Activated CD8-positive, alpha-beta T cell treated with anti-CD3 and anti-CD28 coated beads for 36 hours (primary cell): ENCODE data around the gene IL17REL. TPM values are rescaled to one million over a fixed set of nuclear protein-coding genes. Genes with fewer than 3 reads are reported as not detected.

Experiments used
- ATAC-seq: fragments of 200-7000 bp; cut with Tn5 transposase; one replicate; pipeline ENCODE4 v1.10.0; 2021; ENCODE audit warnings: mild to moderate bottlenecking, moderate library complexity
- CTCF ChIA-PET: fragments of 350-600 bp; sonication (Branson Sonifier 250); formaldehyde crosslinking; loops from one replicate; lab custom pipeline; 2021; ENCODE audit warnings: antibody characterized with exemption; lab: Charles Lee
- POLR2A ChIA-PET: fragments of 350-600 bp; sonication (Branson Sonifier 250); formaldehyde crosslinking; loops from one replicate; lab custom pipeline; 2021; ENCODE audit warnings: antibody characterized with exemption; lab: Charles Lee
- DNase-seq: peaks from one replicate; pipeline ENCODE4 v3.0.0-alpha.2; 2020
- H3K27ac Mint-ChIP-seq: one replicate; pipeline ENCODE4 v1.8.0; 2021; ENCODE audit warnings: mild to moderate bottlenecking, mixed read lengths
- H3K27me3 Mint-ChIP-seq: one replicate; pipeline ENCODE4 v1.8.0; 2021; ENCODE audit warnings: mixed read lengths
- H3K36me3 Mint-ChIP-seq: one replicate; pipeline ENCODE4 v1.8.0; 2021; ENCODE audit warnings: low read depth, mixed read lengths
- H3K4me1 Mint-ChIP-seq: one replicate; pipeline ENCODE4 v1.8.0; 2021; ENCODE audit warnings: low read depth, mixed read lengths
- H3K4me3 Mint-ChIP-seq: one replicate; pipeline ENCODE4 v1.8.0; 2021; ENCODE audit warnings: mild to moderate bottlenecking, moderate library complexity, mixed read lengths
- H3K9me3 Mint-ChIP-seq: one replicate; pipeline ENCODE4 v1.8.0; 2021; ENCODE audit warnings: mixed read lengths
- CTCF ChIP-seq: fragments of 200-600 bp; IDR thresholded peaks from one replicate; pipeline ENCODE4 v1.8.0; 2022; ENCODE audit warnings: antibody characterized with exemption, mild to moderate bottlenecking
- intact Hi-C: fragments of 100-400 bp; cut with micrococcal nuclease; formaldehyde crosslinking; loops from one replicate; pipeline ENCODE4 v1.10.0; 2022
- total RNA-seq, 2 experiments: library from RNA; stranded (reverse); gene quantifications; one replicate each; pipeline ENCODE4 v1.2.3, GENCODE V29; 2021

IL17REL gene
- total RNA-seq, 2 experiments from 2014 or later: 0.14 TPM; not detected in 1

- Mint-ChIP-seq H3K4me3 (no peak overlapping the region), H3K9me3 (no peaks in the 10 kb centered on the region), H3K4me1 (peaks cover 24% of the 10 kb centered on the region), H3K27ac (peak overlapping the region; percentile 55), H3K36me3 (no peaks in the 10 kb centered on the region), H3K27me3 (no peaks in the 10 kb centered on the region)
- intact Hi-C loops: no loop called here
- ATAC-seq: peak; percentile 47
- ChIA-PET CTCF (interaction anchor here (0.8 to 2.1 kb wide), 6 partner anchors 34 to 497 kb away, joined by 3 to 13 read pairs (median 6); partner anchors contain the start of gene SCO2), POLR2A (interaction anchor here (0.6 to 1.5 kb wide), 8 partner anchors 8 to 97 kb away, joined by 3 to 6 read pairs (median 4); no protein-coding TSS in a partner anchor)
- DNase-seq: peak; percentile 76
- TF ChIP-seq CTCF: no peak
These were observed 15.3 kb upstream of the IL17REL start for GRCh38 chr22:50027639-50028537.

- Mint-ChIP-seq H3K27ac (no peak overlapping the region), H3K27me3 (no peaks in the 10 kb centered on the region), H3K9me3 (no peaks in the 10 kb centered on the region), H3K36me3 (no peaks in the 10 kb centered on the region), H3K4me1 (peaks cover 24% of the 10 kb centered on the region), H3K4me3 (no peak overlapping the region)
- intact Hi-C loops: no loop called here
- CTCF ChIA-PET: no interaction called here
- no peak for TF ChIP-seq CTCF
- POLR2A ChIA-PET: no interaction called here
- no peak for ATAC-seq
- no peak for DNase-seq
These were observed 13.4 kb upstream of the IL17REL start for GRCh38 chr22:50025993-50026392.

GRCh38 chr22:50022171-50022819, 9.7 kb upstream of the IL17REL start:
- POLR2A ChIA-PET: no interaction called here
- Mint-ChIP-seq H3K27me3 (no peaks in the 10 kb centered on the region), H3K36me3 (no peaks in the 10 kb centered on the region), H3K4me1 (peaks cover 12% of the 10 kb centered on the region), H3K4me3 (no peak overlapping the region), H3K27ac (no peak overlapping the region), H3K9me3 (peaks cover 3% of the 10 kb centered on the region)
- CTCF ChIA-PET: no interaction called here
- no peak for TF ChIP-seq CTCF
- no peak for ATAC-seq
- no peak for DNase-seq
- intact Hi-C loops: no loop called here

- DNase-seq (no peak), ATAC-seq (no peak)
- no peak overlapping the region for H3K4me3 Mint-ChIP-seq
- ChIA-PET CTCF (no interaction called here), POLR2A (no interaction called here)
- H3K27me3 Mint-ChIP-seq: no peaks in the 10 kb centered on the region
- H3K4me1 Mint-ChIP-seq: peaks cover 11% of the 10 kb centered on the region
- no peak overlapping the region for H3K27ac Mint-ChIP-seq
- no peaks in the 10 kb centered on the region for H3K36me3 Mint-ChIP-seq
- no peak for TF ChIP-seq CTCF
- peaks cover 3% of the 10 kb centered on the region for H3K9me3 Mint-ChIP-seq
- intact Hi-C loops: no loop called here
These were observed 8.0 kb upstream of the IL17REL start for GRCh38 chr22:50020606-50021005.
